Lung (tissue), 12 donors: ENCODE measurements around the gene AGO3. TPM values are rescaled to one million over a fixed set of nuclear protein-coding genes. Genes with fewer than 3 reads are reported as not detected.

Source experiments
- ATAC-seq: fragments of 200-7000 bp; cut with Tn5 transposase; one replicate; pipeline ENCODE4 v1.9.1; 2020; ENCODE audit warnings: moderate number of reproducible peaks; ENCODE audit not compliant: insufficient read depth, low FRiP score
- DNase-seq, 3 donors: peaks; one replicate each; pipeline ENCODE4 v3.0.0-alpha.2; 2013 to 2017
- H3K27ac ChIP-seq, 2 donors: one replicate each; pipeline ENCODE4 v1.5.1; 2013; ENCODE audit warnings: mild to moderate bottlenecking in 2 of 2, moderate library complexity in 2 of 2, control low read depth in 1 of 2, inconsistent platforms in 1 of 2, low read depth in 1 of 2, low read length in 1 of 2
- H3K27me3 ChIP-seq, 3 donors: one replicate each; pipeline ENCODE4 v1.5.1; 2013; ENCODE audit warnings: low read length in 2 of 3; ENCODE audit not compliant: control insufficient read depth in 3 of 3, insufficient read depth in 3 of 3
- H3K36me3 ChIP-seq, 4 donors: one replicate each; pipeline ENCODE4 v1.5.1; 2013; ENCODE audit warnings: low read length in 4 of 4, mild to moderate bottlenecking in 1 of 4, moderate library complexity in 1 of 4; ENCODE audit not compliant: control insufficient read depth in 4 of 4, insufficient read depth in 4 of 4
- H3K4me1 ChIP-seq, 5 donors: one replicate each; pipeline ENCODE4 v1.5.1; 2013; ENCODE audit warnings: low read length in 5 of 5, mild to moderate bottlenecking in 2 of 5, moderate library complexity in 1 of 5; ENCODE audit not compliant: control insufficient read depth in 5 of 5, insufficient read depth in 5 of 5
- H3K4me3 ChIP-seq: one replicate; pipeline ENCODE4 v1.5.1; 2013; ENCODE audit warnings: mild to moderate bottlenecking, control low read depth, moderate library complexity
- H3K9ac ChIP-seq, 2 donors: one replicate each; pipeline ENCODE4 v1.5.1; 2013; ENCODE audit warnings: low read length in 2 of 2, control low read depth in 1 of 2; ENCODE audit not compliant: insufficient read depth in 1 of 2
- H3K9me3 ChIP-seq, 4 donors: one replicate each; pipeline ENCODE4 v1.5.1; 2013; ENCODE audit warnings: low read length in 3 of 4, mild to moderate bottlenecking in 1 of 4, moderate library complexity in 1 of 4; ENCODE audit not compliant: control insufficient read depth in 4 of 4, insufficient read depth in 3 of 4
- CTCF ChIP-seq: IDR thresholded peaks from 2 replicates; pipeline ENCODE4 v1.5.1; 2012; ENCODE audit warnings: mild to moderate bottlenecking; ENCODE audit errors: control extremely low read depth, extremely low read depth
- WGBS, 2 donors: extraction: QIAGEN DNeasy Blood & Tissue Kit; methylation state at CpG; one replicate each; pipeline ENCODE4 v1.1.7; 2013; 5-methylcytosine and 5-hydroxymethylcytosine counted together
- polyA plus RNA-seq, 2 donors: library from polyadenylated mRNA; stranded (reverse); fragments of 200-250 nt; gene quantifications; one replicate each; pipeline ENCODE4 v1.2.1, GENCODE V29; 2013
- total RNA-seq, 2 donors: library from RNA; depleted of rRNA in 1 of 2; stranded (reverse); fragments of >200 nt in 1 of 2; gene quantifications; one replicate each; pipeline ENCODE4 v1.2.1, GENCODE V29; 2014 to 2021
- donor health status: control.
- donor health status: control.
- donor health status: Bipolar disorder and iron deficiency.
- donor health status: healthy.
- donor health status: DM: yes; HTN: yes; CAD: no.

Gene AGO3
- total and polyA plus RNA-seq, 4 donors = 4.4 to 60.4 (median 19.6) TPM

- Histone ChIP-seq H3K4me1 (no peaks in the 10 kb centered on the region), H3K27me3 (no peaks in the 10 kb centered on the region), H3K4me3 (no peak overlapping the region), H3K27ac (no peak overlapping the region), H3K9ac (no peak overlapping the region), H3K36me3 (no peaks in the 10 kb centered on the region), H3K9me3 (no peaks in the 10 kb centered on the region)
- TF ChIP-seq CTCF = no peak
- ATAC-seq = no peak
- DNase-seq = no peak
- WGBS, 2 donors = 46 to 72% methylated on average over 11 of the region's 11 CpGs
Observed at GRCh38 chr1:36109041-36109679, 178.3 kb downstream of the AGO3 start.

- no peak for TF ChIP-seq CTCF
- H3K36me3 ChIP-seq = no peaks in the 10 kb centered on the region
- 62 to 75% methylated on average over 4 of the region's 4 CpGs for WGBS, 2 donors
- ATAC-seq (no peak), DNase-seq (no peak)
- no peak overlapping the region for H3K9ac ChIP-seq
- H3K27ac ChIP-seq = no peak overlapping the region
- peaks cover 0 to 11% (median 0%) of the 10 kb centered on the region in 5 donors for H3K4me1 ChIP-seq
- H3K27me3 ChIP-seq = no peaks in the 10 kb centered on the region
- H3K9me3 ChIP-seq = no peaks in the 10 kb centered on the region
- H3K4me3 ChIP-seq = no peak overlapping the region
Observed at GRCh38 chr1:36111151-36111550, 180.2 kb downstream of the AGO3 start.

- H3K36me3 ChIP-seq = no peaks in the 10 kb centered on the region
- ATAC-seq (no peak), DNase-seq (no peak)
- no peaks in the 10 kb centered on the region for H3K9me3 ChIP-seq
- no peak for TF ChIP-seq CTCF
- no peak overlapping the region for H3K4me3 ChIP-seq
- no peak overlapping the region for H3K27ac ChIP-seq
- WGBS, 2 donors = 89 to 93% methylated on average over 9 of the region's 9 CpGs
- peaks cover 0 to 11% (median 0%) of the 10 kb centered on the region in 5 donors for H3K4me1 ChIP-seq
- H3K9ac ChIP-seq = no peak overlapping the region
- H3K27me3 ChIP-seq = no peaks in the 10 kb centered on the region
Observed at GRCh38 chr1:36112823-36113222, 181.9 kb downstream of the AGO3 start.

- no peak for TF ChIP-seq CTCF
- Histone ChIP-seq H3K27ac (no peak overlapping the region), H3K4me1 (peaks cover 0 to 11% (median 0%) of the 10 kb centered on the region in 5 donors), H3K4me3 (no peak overlapping the region), H3K9me3 (no peaks in the 10 kb centered on the region), H3K27me3 (no peaks in the 10 kb centered on the region), H3K9ac (no peak overlapping the region), H3K36me3 (no peaks in the 10 kb centered on the region)
- WGBS, 2 donors = 72 to 87% methylated on average over 5 of the region's 5 CpGs
- ATAC-seq = no peak
- no peak for DNase-seq
Observed at GRCh38 chr1:36114371-36114770, 183.5 kb downstream of the AGO3 start.
